GM21360 (cell line): ENCODE results near the gene CYFIP2.
A peak's percentile ranks its signal among the peaks of the same experiment; 100 is the strongest.

Source experiments
- ATAC-seq: cut with Tn5 transposase; IDR thresholded peaks from one replicate; pipeline ENCODE4 v1.9.1; 2021; ENCODE audit warnings: mild to moderate bottlenecking, moderate library complexity; ENCODE audit not compliant: unreplicated experiment

Gene CYFIP2

DNA sequence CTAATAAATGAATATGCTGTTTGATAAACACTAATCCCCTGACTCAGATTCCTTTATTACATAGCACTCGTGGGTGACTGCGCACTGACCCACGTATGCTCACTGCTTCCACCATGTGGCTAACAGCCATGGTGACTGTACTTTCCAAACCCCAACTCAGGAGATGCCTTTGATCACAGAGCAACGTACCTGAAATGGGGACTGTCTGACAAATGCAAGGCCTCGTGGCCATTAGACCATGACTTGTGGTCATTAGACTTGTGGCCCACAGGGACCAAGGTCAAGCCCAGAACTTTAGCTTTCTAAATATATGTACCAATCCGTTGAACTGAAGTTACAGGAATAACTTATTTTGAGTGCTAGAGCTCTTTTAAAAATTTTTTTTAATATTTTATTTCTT lies 46.6 kb downstream of the CYFIP2 start:
- ATAC-seq: peak; percentile 65

- no peak for ATAC-seq
Measured at GRCh38 chr5:157322581-157322980, 56.7 kb downstream of the CYFIP2 start.

GRCh38 chr5:157323107-157323706 lies 57.3 kb downstream of the CYFIP2 start:
- ATAC-seq: no peak

DNA sequence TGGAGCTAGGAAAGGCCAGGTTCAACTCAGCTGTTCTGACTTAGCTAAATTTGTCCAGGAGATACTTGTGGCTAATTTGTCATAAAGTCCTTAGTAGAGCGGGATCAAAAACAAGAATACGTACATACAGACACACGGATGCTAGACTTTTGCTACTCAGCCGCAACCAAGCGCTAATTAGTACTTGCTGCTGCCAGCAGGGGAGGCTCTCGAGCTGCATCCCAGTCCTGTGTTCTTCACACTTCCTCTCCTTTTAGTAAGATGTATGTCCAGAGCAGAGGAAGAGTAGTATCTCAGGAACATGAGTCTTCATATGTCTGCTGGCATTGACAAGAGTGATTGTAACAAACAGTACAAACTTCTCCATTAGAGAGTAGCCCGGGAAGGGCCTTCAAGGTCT lies 58.3 kb downstream of the CYFIP2 start:
- ATAC-seq: no peak

DNA sequence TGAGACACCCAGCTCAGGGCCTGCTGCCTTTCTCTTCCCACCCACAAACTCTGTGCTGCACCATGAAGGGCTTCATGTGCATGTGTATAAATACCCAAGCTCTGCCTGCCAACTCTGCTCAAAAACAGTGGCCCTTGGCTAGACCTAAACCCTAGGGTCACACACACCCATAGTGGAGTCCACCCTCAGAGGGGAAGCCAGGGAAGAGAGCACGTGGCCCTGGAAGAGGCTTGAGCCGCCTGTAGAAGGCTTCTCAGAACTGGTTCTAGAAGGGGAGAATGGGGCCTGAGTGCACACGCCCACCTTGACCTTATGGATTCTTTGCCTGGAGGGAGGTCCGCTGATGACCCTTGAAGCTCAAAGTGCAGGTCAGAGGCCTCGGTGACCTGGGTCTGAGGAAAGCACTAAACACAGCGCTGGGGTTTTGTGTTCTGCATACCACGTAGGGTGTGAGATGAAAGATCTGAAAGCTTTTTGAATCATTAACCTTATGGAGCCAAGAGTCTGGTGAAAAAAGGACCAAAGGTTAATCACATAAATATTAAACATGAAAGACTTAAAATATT lies 60.6 kb downstream of the CYFIP2 start:
- ATAC-seq: no peak

DNA sequence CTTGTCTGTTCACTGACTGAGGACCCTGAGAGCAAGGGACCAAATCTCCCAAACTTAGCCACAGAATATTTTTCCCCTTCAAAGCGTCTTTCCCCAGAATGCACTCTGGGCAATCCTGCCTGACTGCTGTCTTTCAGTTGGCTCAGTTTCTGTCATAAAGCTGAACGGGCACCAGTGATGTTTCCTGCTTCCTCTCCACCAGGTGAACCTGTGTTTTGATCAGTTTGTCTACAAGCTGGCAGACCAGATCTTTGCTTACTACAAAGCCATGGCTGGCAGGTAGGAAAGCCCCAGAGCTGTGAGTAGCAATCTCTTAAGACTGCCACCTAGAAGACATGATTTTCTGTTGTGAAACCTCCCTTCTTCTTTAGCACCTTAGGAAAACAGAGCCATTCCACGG lies 61.8 kb downstream of the CYFIP2 start:
- no peak for ATAC-seq

GRCh38 chr5:157328277-157328912 lies 62.5 kb downstream of the CYFIP2 start:
- peak; percentile 89 for ATAC-seq

- no peak for ATAC-seq
Measured at GRCh38 chr5:157331807-157332206, 65.9 kb downstream of the CYFIP2 start.

DNA sequence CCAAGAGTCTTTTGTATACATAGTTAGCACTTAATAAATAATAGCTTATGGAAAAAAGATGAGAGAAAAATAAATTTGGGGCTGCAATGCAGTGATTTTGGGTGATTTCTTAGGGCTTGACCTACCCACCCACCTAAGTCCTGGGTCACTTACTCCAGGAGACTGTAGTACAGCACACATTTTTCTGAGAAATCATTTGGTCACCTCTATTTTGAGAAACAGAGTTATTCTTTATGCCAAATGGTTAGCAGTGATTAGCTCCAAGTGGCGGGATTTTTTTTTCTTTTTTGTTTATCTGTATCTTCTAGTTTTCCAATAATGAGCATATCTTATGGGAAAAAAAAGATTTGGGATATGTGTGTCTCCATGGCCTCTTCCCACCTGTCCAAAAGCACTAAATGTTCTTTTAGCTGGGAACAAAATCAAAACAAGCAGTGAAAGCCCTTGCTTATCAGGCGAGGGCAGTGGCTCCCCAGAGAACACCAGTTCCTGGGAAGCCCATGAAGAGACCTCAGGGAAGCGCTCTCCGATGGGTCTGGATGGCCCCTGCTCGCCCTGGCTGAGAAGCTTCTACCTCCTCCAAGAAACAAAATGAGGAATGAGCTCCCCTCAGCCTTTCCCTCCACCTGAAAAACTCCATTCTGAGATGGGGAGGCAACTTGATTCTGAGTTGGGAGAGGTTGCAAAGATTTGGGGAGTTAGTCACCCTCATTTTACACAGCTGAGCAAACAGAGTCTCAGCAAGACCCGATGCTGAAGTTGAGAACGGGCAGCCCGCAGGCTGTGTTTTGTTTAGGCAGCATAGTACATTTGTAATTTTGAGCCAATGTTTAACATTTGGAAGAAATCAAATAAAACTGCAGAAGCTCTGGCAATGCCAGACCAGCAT lies 69.9 kb downstream of the CYFIP2 start:
- ATAC-seq: no peak

- no peak for ATAC-seq
Measured at GRCh38 chr5:157336423-157336744, 70.5 kb downstream of the CYFIP2 start.

GRCh38 chr5:157339409-157339808 lies 73.5 kb downstream of the CYFIP2 start:
- no peak for ATAC-seq

GRCh38 chr5:157342822-157343402 lies 77.0 kb downstream of the CYFIP2 start:
- ATAC-seq: no peak

DNA sequence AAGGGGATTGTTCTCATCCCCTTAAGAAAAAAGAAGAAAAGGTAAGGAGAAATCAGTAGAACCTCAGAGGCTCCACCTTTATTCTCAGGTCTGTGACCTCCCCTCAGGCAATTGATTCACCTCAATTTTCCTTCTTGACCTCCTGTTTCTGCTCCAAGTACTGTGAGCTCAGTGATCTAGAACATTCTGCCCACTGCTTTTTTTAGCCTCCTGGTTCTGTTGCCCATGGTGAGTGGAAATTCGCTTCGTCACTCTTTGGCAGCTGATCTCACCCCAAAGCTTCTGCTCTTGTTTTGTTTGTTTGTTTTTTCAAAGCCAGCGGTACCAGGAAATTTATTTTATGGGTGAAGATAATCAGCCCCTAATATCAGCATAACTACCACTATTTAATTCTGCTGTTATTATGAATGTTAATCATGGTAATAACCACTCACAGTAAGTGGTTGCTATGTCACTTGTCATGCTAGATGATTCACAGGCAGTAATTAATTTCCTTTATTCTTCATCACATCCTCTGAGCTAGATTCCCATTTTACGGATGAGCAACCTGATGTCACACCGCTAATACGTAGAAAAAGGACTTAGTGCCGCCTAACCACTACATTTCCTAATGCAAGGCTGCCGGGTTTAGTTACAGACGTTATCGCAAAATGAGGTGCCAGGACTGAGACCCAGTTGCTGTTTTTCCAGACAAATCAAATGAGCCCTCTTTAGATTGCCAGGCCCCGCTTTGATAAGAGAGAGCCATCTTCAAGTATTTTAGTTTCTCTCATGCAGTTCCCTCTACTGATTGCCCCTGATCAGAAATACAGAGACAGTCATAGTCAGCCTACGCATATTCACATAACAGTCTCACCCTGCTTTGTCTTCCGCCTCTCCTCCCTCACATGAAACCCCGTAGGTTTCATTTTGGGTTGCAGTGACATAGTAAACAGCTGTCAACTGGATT lies 78.2 kb downstream of the CYFIP2 start:
- no peak for ATAC-seq

GRCh38 chr5:157345067-157345466 lies 79.1 kb downstream of the CYFIP2 start:
- ATAC-seq: no peak

DNA sequence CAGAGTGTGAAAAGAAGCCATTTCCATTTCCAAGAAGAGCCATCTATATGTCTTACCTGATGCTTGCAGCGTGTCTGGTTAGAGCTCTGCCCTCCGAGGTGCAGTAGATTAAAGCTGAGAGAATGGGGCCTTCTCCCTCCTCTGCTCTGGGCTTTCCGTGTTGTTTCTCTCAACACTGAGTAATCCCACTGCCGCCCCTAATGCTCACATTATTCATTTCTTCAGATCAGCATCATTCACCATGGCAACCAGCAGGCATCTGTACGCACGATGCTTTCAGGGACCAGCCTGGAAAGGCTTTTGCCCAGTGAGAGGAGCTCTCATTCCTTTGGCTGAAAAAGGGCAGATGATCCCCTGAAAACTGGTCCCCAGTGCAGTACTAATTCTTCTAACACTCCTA lies 79.6 kb downstream of the CYFIP2 start:
- ATAC-seq: no peak

DNA sequence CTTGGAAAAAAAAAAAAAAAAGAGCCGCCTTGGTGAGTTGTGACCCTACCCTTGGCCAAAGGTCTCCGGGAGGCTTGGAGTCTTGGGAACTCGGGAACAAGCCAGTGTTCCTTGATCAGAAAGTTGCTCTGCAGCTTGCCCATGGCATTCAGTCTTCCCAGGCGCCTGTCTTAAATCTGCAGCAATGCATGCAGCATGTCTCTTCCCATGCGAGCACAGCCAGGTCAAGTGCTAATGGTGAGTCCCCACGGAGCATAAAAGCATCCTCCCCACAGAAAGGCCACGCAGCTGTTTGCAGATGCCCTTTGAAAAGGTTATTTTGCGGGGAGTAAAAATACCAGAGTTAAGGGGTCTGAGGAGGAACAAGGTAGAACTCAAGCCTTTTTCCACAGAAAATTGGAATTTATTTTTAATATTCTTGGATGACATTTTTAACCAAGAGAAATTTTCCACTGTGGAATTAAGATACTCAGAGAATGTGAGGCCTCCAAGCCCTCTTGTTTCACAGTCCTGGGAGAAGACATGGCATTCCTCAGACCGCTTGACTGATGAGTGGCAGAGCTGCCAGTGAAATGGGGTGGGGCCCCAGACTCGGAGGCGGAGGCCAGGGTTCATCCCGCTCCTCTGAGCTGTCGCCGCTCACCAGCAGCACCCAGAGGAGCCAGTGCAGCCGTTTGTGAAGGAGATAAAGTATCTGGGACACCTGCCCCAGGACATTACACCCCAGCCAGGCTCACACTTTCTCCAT lies 81.6 kb downstream of the CYFIP2 start:
- no peak for ATAC-seq

GRCh38 chr5:157348049-157348400 lies 82.1 kb downstream of the CYFIP2 start:
- ATAC-seq: no peak

GRCh38 chr5:157350939-157351801 lies 85.2 kb downstream of the CYFIP2 start:
- ATAC-seq: peak; percentile 52

DNA sequence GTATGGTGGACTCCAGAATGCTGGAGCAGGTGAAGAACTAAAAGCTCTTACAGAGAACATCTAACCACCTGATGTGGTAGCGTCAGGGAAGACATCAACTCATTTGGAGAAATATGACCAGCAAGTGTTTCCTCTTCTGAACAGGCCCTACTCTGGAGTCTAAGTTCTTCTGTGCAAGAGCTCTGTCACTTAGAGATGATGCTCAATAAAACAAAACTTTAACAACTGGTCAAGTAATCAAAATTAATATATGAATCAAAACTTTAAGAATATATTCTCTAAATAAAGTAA lies 85.8 kb downstream of the CYFIP2 start:
- no peak for ATAC-seq
